Stomach (tissue), 4 donors: ENCODE data around the gene HTR3D.

Experiments used
- CTCF ChIP-seq, 7 experiments: fragments of 450-650 bp in 4 of 7; fragments of 200-600 bp in 3 of 7; sonication (generic) in 3 of 7; IDR thresholded peaks; one replicate each; pipeline ENCODE4 v1.5.1; 2016 to 2019; ENCODE audit warnings: antibody characterized with exemption in 7 of 7, control low read depth in 2 of 7, mild to moderate bottlenecking in 1 of 7
- POLR2AphosphoS5 ChIP-seq, 3 donors: sonication (generic); formaldehyde crosslinking; IDR thresholded peaks; one replicate each; pipeline ENCODE4 v1.6.1; 2016; ENCODE audit warnings: antibody characterized with exemption in 3 of 3

- TF ChIP-seq POLR2AphosphoS5 (IDR thresholded peaks at IDR 0.05) (no peak), CTCF (IDR thresholded peaks at IDR 0.05) (no peak)
Observed at GRCh38 chr3:184068344-184068743, 36.8 kb downstream of the HTR3D start.
